GM12865 (cell line): ENCODE measurements around the gene SLC22A17.
"Not testable (repeated sequence)": the region's sequence is repeated elsewhere in the genome, so short reads cannot be mapped to it uniquely, and the experiment has no call there.

Source experiments
- DNase-seq: peaks from one replicate; pipeline ENCODE4 v3.0.0; 2010; ENCODE audit warnings: low read depth
- H3K4me3 ChIP-seq: 2 replicates; pipeline ENCODE4 v1.5.1; 2011; ENCODE audit warnings: mild to moderate bottlenecking, low read depth, low read length, control low read depth
- TF ChIP-seq, protein P1 (sequence below): IDR thresholded peaks from 2 replicates; pipeline ENCODE4 v1.5.1; 2011; ENCODE audit warnings: low read length, control low read depth, low read depth, inconsistent platforms; ENCODE audit not compliant: insufficient read depth; ENCODE audit errors: missing control alignments

SLC22A17 gene

GRCh38 chr14:23352506-23353432 is at the start of gene SLC22A17:
TSS of gene SLC22A17 (minus strand) at chr14:23352887.
- TF ChIP-seq, protein P1, sequence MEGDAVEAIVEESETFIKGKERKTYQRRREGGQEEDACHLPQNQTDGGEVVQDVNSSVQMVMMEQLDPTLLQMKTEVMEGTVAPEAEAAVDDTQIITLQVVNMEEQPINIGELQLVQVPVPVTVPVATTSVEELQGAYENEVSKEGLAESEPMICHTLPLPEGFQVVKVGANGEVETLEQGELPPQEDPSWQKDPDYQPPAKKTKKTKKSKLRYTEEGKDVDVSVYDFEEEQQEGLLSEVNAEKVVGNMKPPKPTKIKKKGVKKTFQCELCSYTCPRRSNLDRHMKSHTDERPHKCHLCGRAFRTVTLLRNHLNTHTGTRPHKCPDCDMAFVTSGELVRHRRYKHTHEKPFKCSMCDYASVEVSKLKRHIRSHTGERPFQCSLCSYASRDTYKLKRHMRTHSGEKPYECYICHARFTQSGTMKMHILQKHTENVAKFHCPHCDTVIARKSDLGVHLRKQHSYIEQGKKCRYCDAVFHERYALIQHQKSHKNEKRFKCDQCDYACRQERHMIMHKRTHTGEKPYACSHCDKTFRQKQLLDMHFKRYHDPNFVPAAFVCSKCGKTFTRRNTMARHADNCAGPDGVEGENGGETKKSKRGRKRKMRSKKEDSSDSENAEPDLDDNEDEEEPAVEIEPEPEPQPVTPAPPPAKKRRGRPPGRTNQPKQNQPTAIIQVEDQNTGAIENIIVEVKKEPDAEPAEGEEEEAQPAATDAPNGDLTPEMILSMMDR: no peak
- no peak for DNase-seq
- no peak within 1 kb of the TSS for H3K4me3 ChIP-seq

GRCh38 chr14:23401291-23401690 is 48.6 kb upstream of the SLC22A17 start:
- TF ChIP-seq, protein P1: no peak
- H3K4me3 ChIP-seq: no peak overlapping the region
- DNase-seq: no peak

- H3K4me3 ChIP-seq, DNase-seq: not testable (repeated sequence)
Measured at GRCh38 chr14:23400496-23401149, 47.9 kb upstream of the SLC22A17 start.

DNA sequence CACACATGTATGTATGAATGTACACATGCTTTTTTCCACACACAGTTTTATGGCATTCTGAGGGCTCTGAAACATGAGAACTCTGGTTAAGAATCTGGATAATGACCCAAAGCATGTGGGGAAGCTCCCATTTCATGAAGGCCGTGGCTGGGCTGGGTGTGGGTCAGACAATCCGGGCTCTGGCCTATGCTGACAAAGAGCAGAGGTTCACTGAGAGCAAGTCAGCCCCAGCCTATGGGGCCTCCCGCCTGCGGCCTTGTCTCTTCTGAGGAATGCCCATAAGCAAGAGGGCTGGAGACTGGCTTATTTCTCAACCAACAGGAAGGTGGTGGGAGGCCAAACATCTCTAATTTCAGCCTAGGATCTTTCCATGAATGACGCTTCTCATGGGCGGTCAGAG is 46.9 kb upstream of the SLC22A17 start:
- no peak for DNase-seq
- no peak overlapping the region for H3K4me3 ChIP-seq
- TF ChIP-seq, protein P1: no peak

DNA sequence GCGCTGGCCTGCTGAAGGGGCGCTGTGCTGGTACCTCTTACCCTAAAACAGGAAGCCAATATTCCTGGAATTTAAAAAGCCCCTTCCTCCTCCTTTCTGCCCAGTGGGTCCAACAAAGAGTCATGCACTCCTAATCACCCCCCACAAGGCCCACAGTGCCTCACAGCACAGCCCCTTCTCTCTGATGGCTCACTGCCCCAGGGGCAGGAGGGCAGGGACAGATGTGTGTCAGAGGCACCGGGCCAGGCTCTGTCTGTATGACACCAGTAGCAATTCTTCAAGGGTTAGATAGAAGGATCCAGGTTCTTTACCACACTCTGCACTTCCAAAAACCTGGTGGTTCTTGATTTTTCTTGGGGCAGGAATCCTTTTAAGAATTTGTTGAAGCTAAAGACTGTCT is 46.4 kb upstream of the SLC22A17 start:
- H3K4me3 ChIP-seq: no peak overlapping the region
- DNase-seq: no peak
- TF ChIP-seq, protein P1: no peak

- TF ChIP-seq, protein P1: no peak
- H3K4me3 ChIP-seq: no peak overlapping the region
- DNase-seq: no peak
Measured at GRCh38 chr14:23398348-23398747, 45.7 kb upstream of the SLC22A17 start.

- no peak overlapping the region for H3K4me3 ChIP-seq
- DNase-seq: no peak
- TF ChIP-seq, protein P1: no peak
Measured at GRCh38 chr14:23396781-23397407, 44.2 kb upstream of the SLC22A17 start.
